ENCODE measurements around the gene RNF180. TPM values are rescaled to one million over a fixed set of nuclear protein-coding genes. Genes with fewer than 3 reads are reported as not detected.

RNF180 gene
- polyA plus RNA-seq, 2 of the 4 experiments (the other 2 are of a cell fraction): 0.14 to 0.50 TPM

DNA sequence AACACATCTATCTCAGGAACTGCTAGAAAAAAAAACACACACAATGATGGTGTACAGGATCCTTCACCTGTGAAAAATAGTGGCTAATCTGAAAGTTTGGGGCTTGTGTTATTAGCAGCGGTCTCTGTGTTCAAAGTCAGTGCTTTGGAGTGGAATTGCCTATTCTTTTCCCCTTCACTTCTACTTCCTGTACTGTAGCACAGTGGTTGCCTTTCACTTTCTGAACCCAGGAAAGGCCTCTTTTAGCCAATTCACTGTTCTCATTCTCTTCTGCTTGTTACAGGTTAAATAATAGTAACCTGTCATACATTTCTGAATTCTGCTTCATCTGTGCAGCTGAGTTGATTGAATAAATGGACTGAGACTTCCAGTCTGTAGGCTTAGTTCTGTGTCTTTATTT, 178.9 kb downstream of the RNF180 start (continued):
- TF ChIP-seq, protein P1, sequence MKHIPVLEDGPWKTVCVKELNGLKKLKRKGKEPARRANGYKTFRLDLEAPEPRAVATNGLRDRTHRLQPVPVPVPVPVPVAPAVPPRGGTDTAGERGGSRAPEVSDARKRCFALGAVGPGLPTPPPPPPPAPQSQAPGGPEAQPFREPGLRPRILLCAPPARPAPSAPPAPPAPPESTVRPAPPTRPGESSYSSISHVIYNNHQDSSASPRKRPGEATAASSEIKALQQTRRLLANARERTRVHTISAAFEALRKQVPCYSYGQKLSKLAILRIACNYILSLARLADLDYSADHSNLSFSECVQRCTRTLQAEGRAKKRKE (CRISPR knock-in tag; IDR thresholded peaks at IDR 0.05; ENCODE audit: low read depth): no peak
- no peak for TF ChIP-seq HEYL (CRISPR knock-in tag; IDR thresholded peaks at IDR 0.05)
- TF ChIP-seq, protein P2, sequence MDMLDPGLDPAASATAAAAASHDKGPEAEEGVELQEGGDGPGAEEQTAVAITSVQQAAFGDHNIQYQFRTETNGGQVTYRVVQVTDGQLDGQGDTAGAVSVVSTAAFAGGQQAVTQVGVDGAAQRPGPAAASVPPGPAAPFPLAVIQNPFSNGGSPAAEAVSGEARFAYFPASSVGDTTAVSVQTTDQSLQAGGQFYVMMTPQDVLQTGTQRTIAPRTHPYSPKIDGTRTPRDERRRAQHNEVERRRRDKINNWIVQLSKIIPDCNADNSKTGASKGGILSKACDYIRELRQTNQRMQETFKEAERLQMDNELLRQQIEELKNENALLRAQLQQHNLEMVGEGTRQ (IDR thresholded peaks at IDR 0.05): no peak

DNA sequence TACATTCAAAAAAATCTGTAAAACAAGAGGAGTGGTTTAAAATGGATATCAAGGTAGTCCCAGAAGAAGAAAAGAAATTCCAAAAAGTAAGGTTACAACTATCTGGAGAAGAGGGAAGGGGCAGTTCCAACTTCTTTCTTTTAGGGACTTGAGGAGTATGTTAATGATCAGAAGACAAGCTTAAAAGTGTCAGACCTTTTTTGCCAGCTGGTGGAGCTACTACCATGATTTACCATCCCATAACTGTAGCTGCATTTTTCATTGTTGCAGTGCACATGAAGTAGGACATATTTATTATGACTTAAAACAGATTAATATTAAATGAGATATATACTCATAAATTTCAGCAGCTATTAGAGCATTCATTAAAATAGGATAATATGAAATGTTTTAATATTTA, 181.7 kb downstream of the RNF180 start:
- TF ChIP-seq MAFK (IDR thresholded peaks at IDR 0.05; ENCODE audit: partially characterized antibody) (no peak), BHLHE40 (IDR thresholded peaks at IDR 0.05; ENCODE audit: low read depth, low read length) (no peak), CHD4 (IDR thresholded peaks at IDR 0.05; ENCODE audit: borderline replicate concordance) (no peak), ZC3H11A (IDR thresholded peaks at IDR 0.05) (no peak), NFE2L2 (conservative IDR thresholded peaks at IDR 0.05; ENCODE audit: low read length) (no peak), MYC (IDR thresholded peaks at IDR 0.05; ENCODE audit: borderline replicate concordance, low read length) (no peak), CBX8 (IDR thresholded peaks at IDR 0.05) (no peak), EHF (CRISPR knock-in tag; IDR thresholded peaks at IDR 0.05) (no peak), ZSCAN20 (CRISPR knock-in tag; IDR thresholded peaks at IDR 0.05) (no peak), EHMT2 (IDR thresholded peaks at IDR 0.05; ENCODE audit: low read depth) (no peak), RARB (CRISPR knock-in tag; IDR thresholded peaks at IDR 0.05) (no peak), FOSB (CRISPR knock-in tag; IDR thresholded peaks at IDR 0.05) (no peak), CBX2 (IDR thresholded peaks at IDR 0.05; ENCODE audit: borderline replicate concordance, low read depth) (no peak)
- TF ChIP-seq, protein P3, sequence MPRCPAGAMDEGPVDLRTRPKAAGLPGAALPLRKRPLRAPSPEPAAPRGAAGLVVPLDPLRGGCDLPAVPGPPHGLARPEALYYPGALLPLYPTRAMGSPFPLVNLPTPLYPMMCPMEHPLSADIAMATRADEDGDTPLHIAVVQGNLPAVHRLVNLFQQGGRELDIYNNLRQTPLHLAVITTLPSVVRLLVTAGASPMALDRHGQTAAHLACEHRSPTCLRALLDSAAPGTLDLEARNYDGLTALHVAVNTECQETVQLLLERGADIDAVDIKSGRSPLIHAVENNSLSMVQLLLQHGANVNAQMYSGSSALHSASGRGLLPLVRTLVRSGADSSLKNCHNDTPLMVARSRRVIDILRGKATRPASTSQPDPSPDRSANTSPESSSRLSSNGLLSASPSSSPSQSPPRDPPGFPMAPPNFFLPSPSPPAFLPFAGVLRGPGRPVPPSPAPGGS (IDR thresholded peaks at IDR 0.05): no peak
- TF ChIP-seq, protein P4, sequence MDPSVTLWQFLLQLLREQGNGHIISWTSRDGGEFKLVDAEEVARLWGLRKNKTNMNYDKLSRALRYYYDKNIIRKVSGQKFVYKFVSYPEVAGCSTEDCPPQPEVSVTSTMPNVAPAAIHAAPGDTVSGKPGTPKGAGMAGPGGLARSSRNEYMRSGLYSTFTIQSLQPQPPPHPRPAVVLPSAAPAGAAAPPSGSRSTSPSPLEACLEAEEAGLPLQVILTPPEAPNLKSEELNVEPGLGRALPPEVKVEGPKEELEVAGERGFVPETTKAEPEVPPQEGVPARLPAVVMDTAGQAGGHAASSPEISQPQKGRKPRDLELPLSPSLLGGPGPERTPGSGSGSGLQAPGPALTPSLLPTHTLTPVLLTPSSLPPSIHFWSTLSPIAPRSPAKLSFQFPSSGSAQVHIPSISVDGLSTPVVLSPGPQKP (IDR thresholded peaks at IDR 0.05; ENCODE audit: low read depth, low read length): no peak
- TF ChIP-seq, protein P5, sequence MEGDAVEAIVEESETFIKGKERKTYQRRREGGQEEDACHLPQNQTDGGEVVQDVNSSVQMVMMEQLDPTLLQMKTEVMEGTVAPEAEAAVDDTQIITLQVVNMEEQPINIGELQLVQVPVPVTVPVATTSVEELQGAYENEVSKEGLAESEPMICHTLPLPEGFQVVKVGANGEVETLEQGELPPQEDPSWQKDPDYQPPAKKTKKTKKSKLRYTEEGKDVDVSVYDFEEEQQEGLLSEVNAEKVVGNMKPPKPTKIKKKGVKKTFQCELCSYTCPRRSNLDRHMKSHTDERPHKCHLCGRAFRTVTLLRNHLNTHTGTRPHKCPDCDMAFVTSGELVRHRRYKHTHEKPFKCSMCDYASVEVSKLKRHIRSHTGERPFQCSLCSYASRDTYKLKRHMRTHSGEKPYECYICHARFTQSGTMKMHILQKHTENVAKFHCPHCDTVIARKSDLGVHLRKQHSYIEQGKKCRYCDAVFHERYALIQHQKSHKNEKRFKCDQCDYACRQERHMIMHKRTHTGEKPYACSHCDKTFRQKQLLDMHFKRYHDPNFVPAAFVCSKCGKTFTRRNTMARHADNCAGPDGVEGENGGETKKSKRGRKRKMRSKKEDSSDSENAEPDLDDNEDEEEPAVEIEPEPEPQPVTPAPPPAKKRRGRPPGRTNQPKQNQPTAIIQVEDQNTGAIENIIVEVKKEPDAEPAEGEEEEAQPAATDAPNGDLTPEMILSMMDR (IDR thresholded peaks at IDR 0.05): no peak
- TF ChIP-seq, protein P6, sequence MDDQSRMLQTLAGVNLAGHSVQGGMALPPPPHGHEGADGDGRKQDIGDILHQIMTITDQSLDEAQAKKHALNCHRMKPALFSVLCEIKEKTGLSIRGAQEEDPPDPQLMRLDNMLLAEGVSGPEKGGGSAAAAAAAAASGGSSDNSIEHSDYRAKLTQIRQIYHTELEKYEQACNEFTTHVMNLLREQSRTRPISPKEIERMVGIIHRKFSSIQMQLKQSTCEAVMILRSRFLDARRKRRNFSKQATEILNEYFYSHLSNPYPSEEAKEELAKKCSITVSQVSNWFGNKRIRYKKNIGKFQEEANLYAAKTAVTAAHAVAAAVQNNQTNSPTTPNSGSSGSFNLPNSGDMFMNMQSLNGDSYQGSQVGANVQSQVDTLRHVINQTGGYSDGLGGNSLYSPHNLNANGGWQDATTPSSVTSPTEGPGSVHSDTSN (IDR thresholded peaks at IDR 0.05): no peak
- ChIA-PET CTCF (interaction anchor here (0.6 to 1.4 kb wide), 2 partner anchors 264 to 707 kb away, joined by 3 to 4 read pairs; no protein-coding TSS in a partner anchor), POLR2A (no interaction called here)
- Histone ChIP-seq H3K27ac (no peak overlapping the region), H3K4me1 (no peaks in the 10 kb centered on the region), H3K4me2 (no peak overlapping the region), H3K4me3 (no peak overlapping the region), H3K9me3 (no peaks in the 10 kb centered on the region)
- DNase-seq (ENCODE audit: low read depth in 1 of 2, low spot score in 1 of 2) (no peak), ATAC-seq (no peak), FAIRE-seq (no peak)

Data from A549 (cell line).